DND-41 (cell line): ENCODE results near the gene SPAG16.

ENCODE experiments used
- ATAC-seq: fragments of 200-7000 bp; cut with Tn5 transposase; 3 replicates; pipeline ENCODE4 v1.9.1; 2021; ENCODE audit warnings: low read depth; ENCODE audit not compliant: insufficient read depth
- DNase-seq: peaks from one replicate; pipeline ENCODE4 v3.0.0-alpha.2; 2020
- H2AFZ ChIP-seq: 2 replicates; pipeline ENCODE4 v1.6.0; 2012; ENCODE audit warnings: low read depth, low read length
- H3K27ac ChIP-seq: 2 replicates; pipeline ENCODE4 v1.5.1; 2012; ENCODE audit warnings: low read length, inconsistent platforms
- H3K27me3 ChIP-seq: fragments of 200-600 bp; sonication (generic); 2 replicates; pipeline ENCODE4 v1.6.0; 2012; ENCODE audit warnings: low read length, mild to moderate bottlenecking, inconsistent platforms; ENCODE audit not compliant: insufficient read depth, poor library complexity
- H3K36me3 ChIP-seq: 2 replicates; pipeline ENCODE4 v1.5.1; 2012; ENCODE audit warnings: low read length, inconsistent platforms; ENCODE audit not compliant: insufficient read depth
- H3K4me1 ChIP-seq: 2 replicates; pipeline ENCODE4 v1.5.1; 2012; ENCODE audit warnings: mild to moderate bottlenecking, low read length; ENCODE audit not compliant: insufficient read depth
- H3K4me2 ChIP-seq: 2 replicates; pipeline ENCODE4 v1.6.0; 2012; ENCODE audit warnings: mild to moderate bottlenecking, moderate library complexity, low read length, inconsistent platforms; ENCODE audit not compliant: insufficient read depth
- H3K4me3 ChIP-seq, 2 experiments: fragments of 200-600 bp in 1 of 2; shearing (Covaris generic) in 1 of 2; 2 replicates each; pipeline ENCODE4 v1.5.1; 2012 to 2016; ENCODE audit warnings: inconsistent platforms in 2 of 2, low read length in 2 of 2, mild to moderate bottlenecking in 2 of 2, low read depth in 1 of 2, moderate library complexity in 1 of 2
- H3K79me2 ChIP-seq: 2 replicates; pipeline ENCODE4 v1.6.0; 2012; ENCODE audit warnings: low read length, inconsistent platforms; ENCODE audit not compliant: insufficient read depth
- H3K9ac ChIP-seq: 2 replicates; pipeline ENCODE4 v1.6.0; 2012; ENCODE audit warnings: low read depth, mild to moderate bottlenecking, inconsistent platforms, low read length, moderate library complexity
- H3K9me3 ChIP-seq: 2 replicates; pipeline ENCODE4 v1.5.1; 2012; ENCODE audit warnings: low read length, moderate library complexity, mild to moderate bottlenecking, inconsistent platforms; ENCODE audit not compliant: insufficient read depth, severe bottlenecking
- H4K20me1 ChIP-seq: 2 replicates; pipeline ENCODE4 v1.6.0; 2012; ENCODE audit warnings: low read length; ENCODE audit not compliant: insufficient read depth
- CTCF ChIP-seq: IDR thresholded peaks from 2 replicates; pipeline ENCODE4 v1.5.1; 2012; ENCODE audit warnings: borderline replicate concordance, low read length, moderate library complexity, mild to moderate bottlenecking; ENCODE audit not compliant: poor library complexity, severe bottlenecking; ENCODE audit errors: extremely low read depth
- EZH2 ChIP-seq: IDR thresholded peaks from 3 replicates; pipeline ENCODE4 v1.6.1; 2012; ENCODE audit warnings: borderline replicate concordance, low read depth, mild to moderate bottlenecking, moderate library complexity, low read length, inconsistent platforms; ENCODE audit not compliant: severe bottlenecking

SPAG16 gene

GRCh38 chr2:213422211-213422610 is 137.9 kb downstream of the SPAG16 start:
- Histone ChIP-seq H3K9ac (no peak overlapping the region), H3K27ac (no peak overlapping the region), H3K27me3 (no peaks in the 10 kb centered on the region), H3K4me1 (no peaks in the 10 kb centered on the region), H3K9me3 (peaks cover 14% of the 10 kb centered on the region), H4K20me1 (no peaks in the 10 kb centered on the region), H3K4me3 (no peak overlapping the region), H2AFZ (no peak overlapping the region), H3K36me3 (no peaks in the 10 kb centered on the region), H3K4me2 (no peak overlapping the region), H3K79me2 (no peaks in the 10 kb centered on the region)
- ATAC-seq (no peak), DNase-seq (no peak)
- TF ChIP-seq CTCF = no peak

- Histone ChIP-seq H3K27ac (no peak overlapping the region), H2AFZ (no peak overlapping the region), H3K4me1 (no peaks in the 10 kb centered on the region), H4K20me1 (no peaks in the 10 kb centered on the region), H3K4me3 (no peak overlapping the region), H3K4me2 (no peak overlapping the region), H3K9ac (no peak overlapping the region), H3K9me3 (peaks cover 14% of the 10 kb centered on the region), H3K36me3 (no peaks in the 10 kb centered on the region), H3K27me3 (no peaks in the 10 kb centered on the region), H3K79me2 (no peaks in the 10 kb centered on the region)
- ATAC-seq (no peak), DNase-seq (no peak)
- TF ChIP-seq CTCF = no peak
- TF ChIP-seq EZH2 = no peak
These were observed 141.4 kb downstream of the SPAG16 start for GRCh38 chr2:213425618-213426017.

- ATAC-seq (no peak), DNase-seq (no peak)
- Histone ChIP-seq H3K9me3 (no peaks in the 10 kb centered on the region), H3K4me2 (no peak overlapping the region), H3K36me3 (no peaks in the 10 kb centered on the region), H3K4me1 (no peaks in the 10 kb centered on the region), H3K4me3 (no peak overlapping the region), H3K27me3 (no peaks in the 10 kb centered on the region), H2AFZ (no peak overlapping the region), H3K79me2 (no peaks in the 10 kb centered on the region), H3K27ac (no peak overlapping the region), H3K9ac (no peak overlapping the region), H4K20me1 (no peaks in the 10 kb centered on the region)
- TF ChIP-seq CTCF (no peak), EZH2 (no peak)
These were observed 145.3 kb downstream of the SPAG16 start for GRCh38 chr2:213429516-213429915.

GRCh38 chr2:213443921-213444320 is 159.7 kb downstream of the SPAG16 start:
- Histone ChIP-seq H3K4me2 (no peak overlapping the region), H3K27me3 (no peaks in the 10 kb centered on the region), H3K9me3 (peaks cover 2% of the 10 kb centered on the region), H4K20me1 (no peaks in the 10 kb centered on the region), H3K9ac (no peak overlapping the region), H3K4me3 (no peak overlapping the region), H3K79me2 (no peaks in the 10 kb centered on the region), H3K36me3 (no peaks in the 10 kb centered on the region), H3K27ac (no peak overlapping the region), H3K4me1 (no peaks in the 10 kb centered on the region), H2AFZ (no peak overlapping the region)
- no peak for ATAC-seq
- no peak for DNase-seq
- TF ChIP-seq EZH2 (no peak), CTCF (no peak)
